K562 (cell line): ENCODE data around the gene NXPH4. TPM values are rescaled to one million over a fixed set of nuclear protein-coding genes. Genes with fewer than 3 reads are reported as not detected.

Experiments used
- ATAC-seq: fragments of 200-7000 bp; cut with Tn5 transposase; 3 replicates; pipeline ENCODE4 v1.9.1; 2020; ENCODE audit warnings: moderate library complexity
- BruUV-seq: library from RNA; stranded (reverse); fragments of 400-500 nt; replicated peaks from 2 replicates; lab custom pipeline; 2021; lab: Mats Ljungman, UMichigan
- CTCF ChIA-PET: fragments of 300-600 bp; formaldehyde crosslinking; extraction: SDS; loops from one replicate; lab custom pipeline; 2021; ENCODE audit warnings: low intra/inter-chr PET ratio; lab: Yijun Ruan, JAX
- POLR2A ChIA-PET: fragments of 300-600, 350-650 bp; sonication (Branson Sonifier 250); formaldehyde crosslinking; extraction: SDS; loops from one replicate; lab custom pipeline; 2021; ENCODE audit warnings: antibody characterized with exemption, inconsistent platforms; lab: Yijun Ruan, JAX
- DNase-seq, 4 experiments: peaks; one replicate each; pipeline versions ENCODE4 v3.0.0 to v3.0.0-alpha.2; 2011 to 2018; ENCODE audit warnings: low spot score in 3 of 4, mixed read lengths in 3 of 4; ENCODE audit errors: extremely low read depth in 1 of 4
- FAIRE-seq: peaks from 2 replicates; lab custom pipeline; 2011; peaks lifted over from hg19 to GRCh38; lab: Jason Lieb, UNC
- H2AFZ ChIP-seq: 2 replicates; pipeline ENCODE4 v1.6.0; 2011; ENCODE audit warnings: low read depth, low read length, control low read depth, inconsistent platforms
- H3K27ac ChIP-seq: fragments of 200-600 bp; 3 replicates; pipeline ENCODE4 v1.8.0; 2011; ENCODE audit warnings: low read depth, mild to moderate bottlenecking, control low read depth, inconsistent platforms, low read length, moderate library complexity, mixed read lengths; ENCODE audit errors: extremely low read depth
- H3K27me3 ChIP-seq, 2 experiments: fragments of 300-600 bp in 1 of 2; 2 replicates in 1 of 2; 3 replicates in 1 of 2; pipeline versions ENCODE4 v1.6.0 to v1.8.0; 2011; ENCODE audit warnings: inconsistent platforms in 2 of 2, low read length in 2 of 2, mild to moderate bottlenecking in 1 of 2, mixed read lengths in 1 of 2, moderate library complexity in 1 of 2; ENCODE audit not compliant: control insufficient read depth in 2 of 2, insufficient read depth in 2 of 2
- H3K36me3 ChIP-seq: fragments of 300-600 bp; 3 replicates; pipeline ENCODE4 v1.8.0; 2011; ENCODE audit warnings: mild to moderate bottlenecking, low read length, inconsistent platforms; ENCODE audit not compliant: control insufficient read depth, insufficient read depth
- H3K4me1 ChIP-seq, 2 experiments: fragments of 200-600 bp in 1 of 2; replicated peaks in 1 of 2; 2 replicates in 1 of 2; 3 replicates in 1 of 2; pipeline versions ENCODE4 v1.5.1 to v1.8.0; 2011; ENCODE audit warnings: inconsistent platforms in 2 of 2, low read length in 2 of 2, mild to moderate bottlenecking in 1 of 2, mixed read lengths in 1 of 2, moderate library complexity in 1 of 2; ENCODE audit not compliant: control insufficient read depth in 2 of 2, insufficient read depth in 2 of 2
- H3K4me2 ChIP-seq: 2 replicates; pipeline ENCODE4 v1.6.1; 2011; ENCODE audit warnings: low read length, control low read depth, inconsistent platforms, mixed read lengths; ENCODE audit not compliant: insufficient read depth
- H3K4me3 ChIP-seq: fragments of 200-600 bp; sonication (generic), shearing (Covaris generic); 2 replicates; pipeline ENCODE4 v1.5.1; 2016; ENCODE audit warnings: control low read depth, inconsistent platforms
- H3K79me2 ChIP-seq: fragments of 200-600 bp; 3 replicates; pipeline ENCODE4 v1.8.0; 2011; ENCODE audit warnings: low read length, inconsistent platforms; ENCODE audit not compliant: control insufficient read depth, insufficient read depth
- H3K9ac ChIP-seq, 2 experiments: 2 replicates each; pipeline versions ENCODE4 v1.6.0 to v1.6.1; 2011; ENCODE audit warnings: low read depth in 2 of 2, low read length in 2 of 2, control low read depth in 1 of 2, inconsistent platforms in 1 of 2, mild to moderate bottlenecking in 1 of 2, mixed read lengths in 1 of 2; ENCODE audit not compliant: insufficient read depth in 1 of 2
- H3K9me1 ChIP-seq: one replicate; pipeline ENCODE4 v1.6.0; 2011; ENCODE audit warnings: inconsistent platforms, mild to moderate bottlenecking, low read length, moderate library complexity; ENCODE audit not compliant: control insufficient read depth, insufficient read depth
- H3K9me3 ChIP-seq: replicated peaks from 2 replicates; pipeline ENCODE4 v1.5.1; 2011; ENCODE audit warnings: low read depth, low read length, inconsistent platforms; ENCODE audit not compliant: control insufficient read depth, insufficient read depth
- H4K20me1 ChIP-seq: replicated peaks from 2 replicates; pipeline ENCODE4 v1.6.1; 2011; ENCODE audit warnings: low read length, inconsistent platforms, mixed read lengths; ENCODE audit not compliant: control insufficient read depth, insufficient read depth
- ARHGAP35 ChIP-seq: fragments of 450-650 bp; IDR thresholded peaks from 2 replicates; pipeline ENCODE4 v1.6.1; 2018; ENCODE audit not compliant: partially characterized antibody
- CTBP1 ChIP-seq: fragments of 450-650 bp; IDR thresholded peaks from 2 replicates; pipeline ENCODE4 v1.6.1; 2016; ENCODE audit warnings: borderline replicate concordance
- DMBX1 ChIP-seq: fragments of 250-450 bp; sonication (Bioruptor Pico); IDR thresholded peaks from 2 replicates; pipeline ENCODE4 v1.8.0; 2022; ENCODE audit warnings: inconsistent platforms, mild to moderate bottlenecking, moderate library complexity, borderline replicate concordance
- FIP1L1 ChIP-seq: fragments of 200-400 bp; formaldehyde crosslinking; IDR thresholded peaks from 2 replicates; pipeline ENCODE4 v1.6.1; 2018; ENCODE audit warnings: mild to moderate bottlenecking, low read depth, low read length; ENCODE audit not compliant: poor library complexity, severe bottlenecking
- ILK ChIP-seq: fragments of 450-650 bp; IDR thresholded peaks from 2 replicates; pipeline ENCODE4 v1.6.1; 2016; ENCODE audit warnings: missing genetic modification characterization, low read depth, mild to moderate bottlenecking, missing compliant biosample characterization, moderate library complexity, borderline replicate concordance
- MBD1 ChIP-seq: fragments of 250-450 bp; sonication (Bioruptor Pico); IDR thresholded peaks from 2 replicates; pipeline ENCODE4 v1.8.0; 2022; ENCODE audit warnings: inconsistent platforms
- SP1 ChIP-seq: sonication (generic); formaldehyde crosslinking; IDR thresholded peaks from 2 replicates; pipeline ENCODE4 v1.8.1; 2022; ENCODE audit warnings: mild to moderate bottlenecking, missing genetic modification reagents
- THRAP3 ChIP-seq: fragments of 450-650 bp; IDR thresholded peaks from 2 replicates; pipeline ENCODE4 v1.6.1; 2016; ENCODE audit warnings: mild to moderate bottlenecking, inconsistent platforms, borderline replicate concordance
- WGBS: fragments of 100-300 bp; shearing (Covaris generic); methylation state at CpG from one replicate; pipeline ENCODE4 v1.1.6; 2016; ENCODE audit warnings: low coverage, mixed read lengths; ENCODE audit not compliant: insufficient coverage; ENCODE audit errors: missing lambda C conversion rate; 5-methylcytosine and 5-hydroxymethylcytosine counted together
- in situ Hi-C: fragments of 300-500 bp; cut with MboI; formaldehyde crosslinking; loops from 4 replicates; pipeline ENCODE4 v1.15.0; 2018; ENCODE audit warnings: inconsistent platforms, mixed read lengths
- intact Hi-C: fragments of 100-400 bp; cut with micrococcal nuclease; formaldehyde crosslinking; loops from 2 replicates; pipeline ENCODE4 v1.14.2; 2022
- polyA plus RNA-seq, 8 experiments: library from polyadenylated mRNA; depleted of rRNA in 4 of 8; stranded (reverse) in 5 of 8; unstranded in 3 of 8; fragments of >200 nt; fragmentation: Nextera tagmentation in 2 of 8; fragmentation: Illumina TruSeq in 1 of 8; extraction: Ambion mirVana in 2 of 8; extraction: Trizol in 1 of 8; gene quantifications; 2 replicates each; pipeline versions ENCODE4 v1.2.1 to v1.2.3, GENCODE V29; 2011 to 2014; ENCODE audit warnings: inconsistent platforms in 1 of 8, missing spikeins in 1 of 8
- total RNA-seq, 7 experiments: library from RNA; depleted of rRNA in 6 of 7; stranded (reverse); fragments of >200 nt in 6 of 7; fragmentation: Illumina TruSeq in 2 of 7; extraction: Trizol in 2 of 7; gene quantifications; 2 replicates each; pipeline versions ENCODE4 v1.2.1 to v1.2.3, GENCODE V29; 2011 to 2021; ENCODE audit warnings: low replicate concordance in 1 of 7
- TF ChIP-seq, protein P1 (sequence below), 2 experiments: IDR thresholded peaks in 1 of 2; conservative IDR thresholded peaks in 1 of 2; 2 replicates each; pipeline ENCODE4 v1.6.1; 2016; ENCODE audit warnings: low read depth in 2 of 2, mild to moderate bottlenecking in 1 of 2, missing compliant biosample characterization in 1 of 2, missing genetic modification characterization in 1 of 2, moderate library complexity in 1 of 2
- TF ChIP-seq, protein P2 (sequence below): sonication (generic); IDR thresholded peaks from 2 replicates; pipeline ENCODE4 v1.6.1; 2016
- TF ChIP-seq, protein P3 (sequence below): sonication (generic); formaldehyde crosslinking; IDR thresholded peaks from 2 replicates; pipeline ENCODE4 v1.8.1; 2023; ENCODE audit warnings: mild to moderate bottlenecking, missing genetic modification reagents

The NXPH4 gene
- total and polyA plus RNA-seq, 9 of the 15 experiments (the other 6 are each of a cell fraction or from before 2014, with no cell fraction given): 0.49 to 2.7 (median 1.1) TPM; not detected in 4

DNA sequence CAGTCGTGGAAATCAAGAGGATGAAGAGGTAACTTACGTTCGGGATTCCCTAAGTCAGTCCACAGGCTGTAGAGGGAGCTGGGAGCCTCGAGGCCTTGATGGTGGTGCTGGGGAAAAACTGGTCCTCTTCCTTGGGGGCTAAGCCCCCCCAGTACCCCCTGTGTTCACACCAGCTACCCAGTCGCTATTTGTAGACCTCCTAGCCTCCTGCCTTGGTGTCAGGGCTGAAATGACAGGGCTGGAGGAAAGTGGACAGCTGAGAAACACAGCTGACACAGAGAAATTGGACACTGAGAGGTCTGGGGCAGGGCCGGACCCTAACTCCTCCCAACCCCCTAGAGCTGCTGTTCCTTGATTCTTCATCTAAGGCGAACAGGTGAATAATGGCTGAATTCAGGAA, 34.4 kb downstream of the NXPH4 start, which contains the start of gene STAC3:
Gene STAC3, minus strand, starts transcription at position 232 of the 400 bp plus-strand sequence. CDS start 1,551 bp downstream, outside the sequence.
- no peaks in the 10 kb centered on the region for H3K79me2 ChIP-seq
- no peaks in the 10 kb centered on the region for H3K9me1 ChIP-seq
- no peak within 1 kb of the TSS for H3K9ac ChIP-seq
- WGBS: 57% methylated on average over 7 of the region's 7 CpGs
- no peak for TF ChIP-seq SP1 (CRISPR knock-in tag)
- TF ChIP-seq ARHGAP35: no peak
- no peak for TF ChIP-seq DMBX1 (CRISPR knock-in tag)
- TF ChIP-seq CTBP1: no peak
- no peak for TF ChIP-seq FIP1L1
- no peak for TF ChIP-seq ILK (tag)
- TF ChIP-seq, protein P1, sequence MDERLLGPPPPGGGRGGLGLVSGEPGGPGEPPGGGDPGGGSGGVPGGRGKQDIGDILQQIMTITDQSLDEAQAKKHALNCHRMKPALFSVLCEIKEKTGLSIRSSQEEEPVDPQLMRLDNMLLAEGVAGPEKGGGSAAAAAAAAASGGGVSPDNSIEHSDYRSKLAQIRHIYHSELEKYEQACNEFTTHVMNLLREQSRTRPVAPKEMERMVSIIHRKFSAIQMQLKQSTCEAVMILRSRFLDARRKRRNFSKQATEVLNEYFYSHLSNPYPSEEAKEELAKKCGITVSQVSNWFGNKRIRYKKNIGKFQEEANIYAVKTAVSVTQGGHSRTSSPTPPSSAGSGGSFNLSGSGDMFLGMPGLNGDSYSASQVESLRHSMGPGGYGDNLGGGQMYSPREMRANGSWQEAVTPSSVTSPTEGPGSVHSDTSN (CRISPR knock-in tag; IDR thresholded peaks at IDR 0.05; ENCODE audit: low read depth): no peak
- TF ChIP-seq, protein P1 (tag; conservative IDR thresholded peaks at IDR 0.05; ENCODE audit: low read depth): no peak
- TF ChIP-seq THRAP3: no peak
- no peak for TF ChIP-seq MBD1 (CRISPR knock-in tag)
- TF ChIP-seq, protein P2, sequence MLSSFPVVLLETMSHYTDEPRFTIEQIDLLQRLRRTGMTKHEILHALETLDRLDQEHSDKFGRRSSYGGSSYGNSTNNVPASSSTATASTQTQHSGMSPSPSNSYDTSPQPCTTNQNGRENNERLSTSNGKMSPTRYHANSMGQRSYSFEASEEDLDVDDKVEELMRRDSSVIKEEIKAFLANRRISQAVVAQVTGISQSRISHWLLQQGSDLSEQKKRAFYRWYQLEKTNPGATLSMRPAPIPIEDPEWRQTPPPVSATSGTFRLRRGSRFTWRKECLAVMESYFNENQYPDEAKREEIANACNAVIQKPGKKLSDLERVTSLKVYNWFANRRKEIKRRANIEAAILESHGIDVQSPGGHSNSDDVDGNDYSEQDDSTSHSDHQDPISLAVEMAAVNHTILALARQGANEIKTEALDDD: no peak
- TF ChIP-seq, protein P3, sequence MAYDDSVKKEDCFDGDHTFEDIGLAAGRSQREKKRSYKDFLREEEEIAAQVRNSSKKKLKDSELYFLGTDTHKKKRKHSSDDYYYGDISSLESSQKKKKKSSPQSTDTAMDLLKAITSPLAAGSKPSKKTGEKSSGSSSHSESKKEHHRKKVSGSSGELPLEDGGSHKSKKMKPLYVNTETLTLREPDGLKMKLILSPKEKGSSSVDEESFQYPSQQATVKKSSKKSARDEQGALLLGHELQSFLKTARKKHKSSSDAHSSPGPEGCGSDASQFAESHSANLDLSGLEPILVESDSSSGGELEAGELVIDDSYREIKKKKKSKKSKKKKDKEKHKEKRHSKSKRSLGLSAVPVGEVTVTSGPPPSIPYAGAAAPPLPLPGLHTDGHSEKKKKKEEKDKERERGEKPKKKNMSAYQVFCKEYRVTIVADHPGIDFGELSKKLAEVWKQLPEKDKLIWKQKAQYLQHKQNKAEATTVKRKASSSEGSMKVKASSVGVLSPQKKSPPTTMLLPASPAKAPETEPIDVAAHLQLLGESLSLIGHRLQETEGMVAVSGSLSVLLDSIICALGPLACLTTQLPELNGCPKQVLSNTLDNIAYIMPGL: no peak
- H3K4me1 ChIP-seq: peaks cover 6 to 9% of the 10 kb centered on the region in 2 experiments; a peak in 4 of 5 replicates
- no peak for FAIRE-seq
- no peaks in the 10 kb centered on the region for H3K9me3 ChIP-seq
- H4K20me1 ChIP-seq: no peaks in the 10 kb centered on the region
- H3K4me2 ChIP-seq: no peak within 1 kb of the TSS
- CTCF ChIA-PET: no interaction called here
- H3K27me3 ChIP-seq: no peaks in the 10 kb centered on the region
- in situ Hi-C loops (no loop called here), intact Hi-C loops (no loop called here)
- ATAC-seq: no peak
- H3K36me3 ChIP-seq: no peaks in the 10 kb centered on the region; the same call in 1 of the 3 replicates
- H3K4me3 ChIP-seq: no peak within 1 kb of the TSS
- no peak within 1 kb of the TSS for H2AFZ ChIP-seq
- BruUV-seq: no TSS peak
- H3K27ac ChIP-seq: no peak within 1 kb of the TSS
- POLR2A ChIA-PET: interaction anchor here (0.6 to 1.7 kb wide), 2 partner anchors 18 to 64 kb away, joined by 3 to 4 read pairs; no protein-coding TSS in a partner anchor
- no peak for DNase-seq
